COLO668 (cell line): Measurements from ENCODE around the gene DIAPH2.

Experiments used
- DNase-seq: peaks from one replicate; lab custom pipeline; 2025; ENCODE audit not compliant: unreplicated experiment; lab: John Stamatoyannopoulos, UW

The DIAPH2 gene

GRCh38 chrX:97431281-97431680, 746.6 kb downstream of the DIAPH2 start:
- no peak for DNase-seq

GRCh38 chrX:97446298-97446882, 761.7 kb downstream of the DIAPH2 start:
- no peak for DNase-seq

GRCh38 chrX:97447306-97447705, 762.7 kb downstream of the DIAPH2 start:
- DNase-seq: no peak

- no peak for DNase-seq
Measured at GRCh38 chrX:97452283-97452682, 767.6 kb downstream of the DIAPH2 start.

GRCh38 chrX:97461763-97462162, 777.1 kb downstream of the DIAPH2 start:
- no peak for DNase-seq

GRCh38 chrX:97471071-97471470, 786.4 kb downstream of the DIAPH2 start:
- no peak for DNase-seq

- no peak for DNase-seq
Measured at GRCh38 chrX:97474933-97475332, 790.3 kb downstream of the DIAPH2 start.

- DNase-seq: no peak
Measured at GRCh38 chrX:97479106-97479890, 794.7 kb downstream of the DIAPH2 start.

- DNase-seq: no peak
Measured at GRCh38 chrX:97481228-97481627, 796.6 kb downstream of the DIAPH2 start.

- no peak for DNase-seq
Measured at GRCh38 chrX:97482666-97483300, 798.1 kb downstream of the DIAPH2 start.

GRCh38 chrX:97490656-97491055, 806.0 kb downstream of the DIAPH2 start:
- no peak for DNase-seq

GRCh38 chrX:97494756-97495372, 810.2 kb downstream of the DIAPH2 start:
- no peak for DNase-seq

- no peak for DNase-seq
Measured at GRCh38 chrX:97498093-97498492, 813.5 kb downstream of the DIAPH2 start.

- no peak for DNase-seq
Measured at GRCh38 chrX:97504431-97504830, 819.8 kb downstream of the DIAPH2 start.

- no peak for DNase-seq
Measured at GRCh38 chrX:97517763-97518162, 833.1 kb downstream of the DIAPH2 start.

GRCh38 chrX:97522307-97522706, 837.7 kb downstream of the DIAPH2 start:
- no peak for DNase-seq

- DNase-seq: no peak
Measured at GRCh38 chrX:97524340-97524739, 839.7 kb downstream of the DIAPH2 start.

GRCh38 chrX:97524997-97525396, 840.4 kb downstream of the DIAPH2 start:
- DNase-seq: no peak

GRCh38 chrX:97525981-97526380, 841.3 kb downstream of the DIAPH2 start:
- no peak for DNase-seq

- DNase-seq: no peak
Measured at GRCh38 chrX:97527725-97528124, 843.1 kb downstream of the DIAPH2 start.

GRCh38 chrX:97529536-97530200, 845.0 kb downstream of the DIAPH2 start:
- DNase-seq: no peak
